DND-41 (cell line): Measurements from ENCODE around the gene PRAMEF9.
"Not testable (repeated sequence)": the region's sequence is repeated elsewhere in the genome, so short reads cannot be mapped to it uniquely, and the experiment has no call there.

ENCODE experiments used
- ATAC-seq: fragments of 200-7000 bp; cut with Tn5 transposase; 3 replicates; pipeline ENCODE4 v1.9.1; 2021; ENCODE audit warnings: low read depth; ENCODE audit not compliant: insufficient read depth
- DNase-seq: peaks from one replicate; pipeline ENCODE4 v3.0.0-alpha.2; 2020
- H2AFZ ChIP-seq: 2 replicates; pipeline ENCODE4 v1.6.0; 2012; ENCODE audit warnings: low read depth, low read length
- H3K27ac ChIP-seq: 2 replicates; pipeline ENCODE4 v1.5.1; 2012; ENCODE audit warnings: low read length, inconsistent platforms
- H3K27me3 ChIP-seq: fragments of 200-600 bp; sonication (generic); 2 replicates; pipeline ENCODE4 v1.6.0; 2012; ENCODE audit warnings: low read length, mild to moderate bottlenecking, inconsistent platforms; ENCODE audit not compliant: insufficient read depth, poor library complexity
- H3K36me3 ChIP-seq: 2 replicates; pipeline ENCODE4 v1.5.1; 2012; ENCODE audit warnings: low read length, inconsistent platforms; ENCODE audit not compliant: insufficient read depth
- H3K4me1 ChIP-seq: 2 replicates; pipeline ENCODE4 v1.5.1; 2012; ENCODE audit warnings: mild to moderate bottlenecking, low read length; ENCODE audit not compliant: insufficient read depth
- H3K4me2 ChIP-seq: 2 replicates; pipeline ENCODE4 v1.6.0; 2012; ENCODE audit warnings: mild to moderate bottlenecking, moderate library complexity, low read length, inconsistent platforms; ENCODE audit not compliant: insufficient read depth
- H3K4me3 ChIP-seq, 2 experiments: fragments of 200-600 bp in 1 of 2; shearing (Covaris generic) in 1 of 2; 2 replicates each; pipeline ENCODE4 v1.5.1; 2012 to 2016; ENCODE audit warnings: inconsistent platforms in 2 of 2, low read length in 2 of 2, mild to moderate bottlenecking in 2 of 2, low read depth in 1 of 2, moderate library complexity in 1 of 2
- H3K79me2 ChIP-seq: 2 replicates; pipeline ENCODE4 v1.6.0; 2012; ENCODE audit warnings: low read length, inconsistent platforms; ENCODE audit not compliant: insufficient read depth
- H3K9ac ChIP-seq: 2 replicates; pipeline ENCODE4 v1.6.0; 2012; ENCODE audit warnings: low read depth, mild to moderate bottlenecking, inconsistent platforms, low read length, moderate library complexity
- H3K9me3 ChIP-seq: 2 replicates; pipeline ENCODE4 v1.5.1; 2012; ENCODE audit warnings: low read length, moderate library complexity, mild to moderate bottlenecking, inconsistent platforms; ENCODE audit not compliant: insufficient read depth, severe bottlenecking
- H4K20me1 ChIP-seq: 2 replicates; pipeline ENCODE4 v1.6.0; 2012; ENCODE audit warnings: low read length; ENCODE audit not compliant: insufficient read depth

The PRAMEF9 gene

GRCh38 chr1:13171548-13171947, at the start of gene PRAMEF9:
TSS of gene PRAMEF9 (plus strand) at chr1:13171848. CDS start at chr1:13175281, 3,433 bp downstream.
- not testable (repeated sequence) for H3K79me2 ChIP-seq, H2AFZ ChIP-seq, ATAC-seq, H3K4me2 ChIP-seq, H3K27me3 ChIP-seq, H3K36me3 ChIP-seq, H3K9me3 ChIP-seq, H3K4me3 ChIP-seq, H4K20me1 ChIP-seq, DNase-seq, H3K27ac ChIP-seq, H3K9ac ChIP-seq, H3K4me1 ChIP-seq

- H3K79me2 ChIP-seq, H3K27ac ChIP-seq, H3K9me3 ChIP-seq, H3K4me2 ChIP-seq, H3K9ac ChIP-seq, DNase-seq, H4K20me1 ChIP-seq, H3K4me3 ChIP-seq, H3K4me1 ChIP-seq, H3K36me3 ChIP-seq, H3K27me3 ChIP-seq, ATAC-seq, H2AFZ ChIP-seq: not testable (repeated sequence)
Observed at GRCh38 chr1:13155909-13156308, 15.7 kb upstream of the PRAMEF9 start, which contains the start of gene PRAMEF26. TSS of gene PRAMEF26 (minus strand) at chr1:13156009. CDS start at chr1:13153095, 2,914 bp downstream.

- not testable (repeated sequence) for H3K27ac ChIP-seq, H3K9me3 ChIP-seq, H3K4me1 ChIP-seq, H3K4me3 ChIP-seq, DNase-seq, H3K9ac ChIP-seq, H3K79me2 ChIP-seq, H3K27me3 ChIP-seq, H3K4me2 ChIP-seq, H2AFZ ChIP-seq, H4K20me1 ChIP-seq, ATAC-seq, H3K36me3 ChIP-seq
Observed at GRCh38 chr1:13165531-13165930, 6.1 kb upstream of the PRAMEF9 start, which contains the start of gene HNRNPCL4. TSS of gene HNRNPCL4 (minus strand) at chr1:13165631. CDS start at chr1:13165467, 164 bp downstream.

GRCh38 chr1:13201309-13201708, 29.7 kb downstream of the PRAMEF9 start, which contains the start of gene PRAMEF13:
TSS of gene PRAMEF13 (minus strand) at chr1:13201409. CDS start at chr1:13199589, 1,820 bp downstream.
- H3K4me1 ChIP-seq, H3K27me3 ChIP-seq, H3K4me2 ChIP-seq, H3K79me2 ChIP-seq, H3K9me3 ChIP-seq, H3K4me3 ChIP-seq, H2AFZ ChIP-seq, H3K9ac ChIP-seq, H3K27ac ChIP-seq, DNase-seq, H3K36me3 ChIP-seq, H4K20me1 ChIP-seq, ATAC-seq: not testable (repeated sequence)

- not testable (repeated sequence) for ATAC-seq
Observed at GRCh38 chr1:13208712-13209111, 37.1 kb downstream of the PRAMEF9 start.

GRCh38 chr1:13216619-13217018, 45.0 kb downstream of the PRAMEF9 start:
- not testable (repeated sequence) for ATAC-seq, H3K4me2 ChIP-seq, H2AFZ ChIP-seq, H3K27ac ChIP-seq, H3K27me3 ChIP-seq, H3K4me1 ChIP-seq, H3K4me3 ChIP-seq, H3K9ac ChIP-seq, H3K79me2 ChIP-seq, DNase-seq, H3K9me3 ChIP-seq, H4K20me1 ChIP-seq, H3K36me3 ChIP-seq

More at GRCh38 chr1:13208712-13209111, 37.1 kb downstream of the PRAMEF9 start:
- not testable (repeated sequence) for H4K20me1 ChIP-seq, H3K9ac ChIP-seq, DNase-seq, H3K27ac ChIP-seq, H3K9me3 ChIP-seq, H3K27me3 ChIP-seq, H3K79me2 ChIP-seq, H3K4me3 ChIP-seq, H3K4me1 ChIP-seq, H3K36me3 ChIP-seq, H2AFZ ChIP-seq, H3K4me2 ChIP-seq

GRCh38 chr1:13219203-13219602, 47.6 kb downstream of the PRAMEF9 start:
- not testable (repeated sequence) for ATAC-seq, H3K79me2 ChIP-seq, H3K4me1 ChIP-seq

GRCh38 chr1:13222788-13223187, 51.1 kb downstream of the PRAMEF9 start:
- not testable (repeated sequence) for H3K9ac ChIP-seq, DNase-seq, H3K36me3 ChIP-seq, H2AFZ ChIP-seq, H3K4me1 ChIP-seq, H3K27ac ChIP-seq, H3K4me3 ChIP-seq, H3K27me3 ChIP-seq, H3K9me3 ChIP-seq, H4K20me1 ChIP-seq, ATAC-seq, H3K79me2 ChIP-seq, H3K4me2 ChIP-seq

More at GRCh38 chr1:13219203-13219602, 47.6 kb downstream of the PRAMEF9 start:
- H3K9ac ChIP-seq, H3K27me3 ChIP-seq, H4K20me1 ChIP-seq, H3K36me3 ChIP-seq, H3K4me2 ChIP-seq, H3K27ac ChIP-seq, DNase-seq, H2AFZ ChIP-seq, H3K4me3 ChIP-seq, H3K9me3 ChIP-seq: not testable (repeated sequence)
